ENCODE data around the gene MAP3K6.

The MAP3K6 gene

GRCh38 chr1:27351541-27352107 lies 15.1 kb downstream of the MAP3K6 start:
- TF ChIP-seq CTCF (IDR thresholded peaks at IDR 0.05), result no peak

GRCh38 chr1:27350663-27351540 lies 15.9 kb downstream of the MAP3K6 start:
- no peak for TF ChIP-seq CTCF (IDR thresholded peaks at IDR 0.05)

- TF ChIP-seq CTCF (IDR thresholded peaks at IDR 0.05), result no peak
Observed at GRCh38 chr1:27349784-27350662, 16.7 kb downstream of the MAP3K6 start.

- TF ChIP-seq CTCF (IDR thresholded peaks at IDR 0.05), result no peak
Observed at GRCh38 chr1:27348861-27349783, 17.6 kb downstream of the MAP3K6 start.

GRCh38 chr1:27346991-27347624 lies 19.7 kb downstream of the MAP3K6 start:
- no peak for TF ChIP-seq CTCF (IDR thresholded peaks at IDR 0.05)

- TF ChIP-seq CTCF (IDR thresholded peaks at IDR 0.05), result no peak
Observed at GRCh38 chr1:27346357-27346756, 20.4 kb downstream of the MAP3K6 start.
